NCI-H187 treated with DMSO at 0.1 percent for 48 hours (cell line): ENCODE measurements around the gene CABP7.

Experiments used
- DNase-seq: peaks from one replicate; lab custom pipeline; 2025; lab: John Stamatoyannopoulos, UW

Gene CABP7

GRCh38 chr22:29722587-29722986 lies 2.8 kb downstream of the CABP7 start:
- DNase-seq, result no peak

GRCh38 chr22:29723766-29724165 lies 4.0 kb downstream of the CABP7 start:
- DNase-seq, result no peak

- DNase-seq, result no peak
Observed at GRCh38 chr22:29724843-29725242, 5.0 kb downstream of the CABP7 start.

GRCh38 chr22:29726106-29726505 lies 6.3 kb downstream of the CABP7 start:
- DNase-seq, result no peak

GRCh38 chr22:29726512-29727130 lies 6.8 kb downstream of the CABP7 start:
- DNase-seq, result no peak

- DNase-seq, result no peak
Observed at GRCh38 chr22:29727131-29727523, 7.3 kb downstream of the CABP7 start.

- no peak for DNase-seq
Observed at GRCh38 chr22:29729161-29729560, 9.4 kb downstream of the CABP7 start.

GRCh38 chr22:29731058-29731850 lies 11.5 kb downstream of the CABP7 start:
- no peak for DNase-seq

- no peak for DNase-seq
Observed at GRCh38 chr22:29732883-29733282, 13.1 kb downstream of the CABP7 start.

- peak; percentile 30 for DNase-seq
Observed at GRCh38 chr22:29733362-29734201, 13.8 kb downstream of the CABP7 start.

- DNase-seq, result no peak
Observed at GRCh38 chr22:29734406-29734805, 14.6 kb downstream of the CABP7 start.

GRCh38 chr22:29734838-29735237 lies 15.0 kb downstream of the CABP7 start:
- no peak for DNase-seq

- no peak for DNase-seq
Observed at GRCh38 chr22:29735416-29735815, 15.6 kb downstream of the CABP7 start.

- DNase-seq, result no peak
Observed at GRCh38 chr22:29737251-29738117, 17.7 kb downstream of the CABP7 start.

GRCh38 chr22:29738118-29738815 lies 18.5 kb downstream of the CABP7 start:
- no peak for DNase-seq

GRCh38 chr22:29739346-29739875 lies 19.6 kb downstream of the CABP7 start:
- DNase-seq, result no peak

- DNase-seq, result no peak
Observed at GRCh38 chr22:29740216-29740615, 20.4 kb downstream of the CABP7 start.

- no peak for DNase-seq
Observed at GRCh38 chr22:29741926-29742325, 22.1 kb downstream of the CABP7 start.

- DNase-seq, result no peak
Observed at GRCh38 chr22:29742326-29742725, 22.5 kb downstream of the CABP7 start.

- DNase-seq, result no peak
Observed at GRCh38 chr22:29744902-29745301, 25.1 kb downstream of the CABP7 start.

- no peak for DNase-seq
Observed at GRCh38 chr22:29747832-29748231, 28.0 kb downstream of the CABP7 start.
